Keratinocyte (primary cell): Measurements from ENCODE around the gene DMKN. TPM values are rescaled to one million over a fixed set of nuclear protein-coding genes. Genes with fewer than 3 reads are reported as not detected.
"Not testable (repeated sequence)": the region's sequence is repeated elsewhere in the genome, so short reads cannot be mapped to it uniquely, and the experiment has no call there.

Source experiments
- DNase-seq: peaks from one replicate; pipeline ENCODE4 v3.0.0-alpha.2; 2011; ENCODE audit warnings: low read depth, missing footprints, low spot score
- FAIRE-seq: peaks from 2 replicates; lab custom pipeline; 2011; peaks lifted over from hg19 to GRCh38; lab: Jason Lieb, UNC
- H2AFZ ChIP-seq: 2 replicates; pipeline ENCODE4 v1.6.0; 2012; ENCODE audit warnings: low read length, control low read depth, inconsistent platforms; ENCODE audit not compliant: control insufficient read depth
- H3K27ac ChIP-seq: 2 replicates; pipeline ENCODE4 v1.5.1; 2011; ENCODE audit warnings: low read length; ENCODE audit not compliant: control insufficient read depth, insufficient read depth
- H3K27me3 ChIP-seq: 3 replicates; pipeline ENCODE4 v1.6.0; 2011; ENCODE audit warnings: low read length; ENCODE audit not compliant: control insufficient read depth, insufficient read depth; ENCODE audit errors: extremely low read depth
- H3K36me3 ChIP-seq, 2 experiments: 2 replicates in 1 of 2; 3 replicates in 1 of 2; pipeline ENCODE4 v1.5.1; 2011; ENCODE audit warnings: low read length in 2 of 2, mild to moderate bottlenecking in 1 of 2; ENCODE audit not compliant: control insufficient read depth in 2 of 2, insufficient read depth in 2 of 2; ENCODE audit errors: extremely low read depth in 1 of 2
- H3K4me1 ChIP-seq: 3 replicates; pipeline ENCODE4 v1.5.1; 2011; ENCODE audit warnings: low read length; ENCODE audit not compliant: control insufficient read depth, insufficient read depth; ENCODE audit errors: extremely low read depth
- H3K4me2 ChIP-seq: 3 replicates; pipeline ENCODE4 v1.6.0; 2011; ENCODE audit warnings: low read depth, low read length; ENCODE audit not compliant: control insufficient read depth, insufficient read depth; ENCODE audit errors: extremely low read depth
- H3K4me3 ChIP-seq, 3 experiments: fragments of 200-600 bp in 1 of 3; sonication (generic) in 1 of 3; 2 replicates in 2 of 3; 3 replicates in 1 of 3; pipeline ENCODE4 v1.5.1; 2011 to 2016; ENCODE audit warnings: low read length in 3 of 3, mild to moderate bottlenecking in 3 of 3, control low read depth in 2 of 3, inconsistent platforms in 1 of 3, low read depth in 1 of 3, mixed read lengths in 1 of 3, mixed run types in 1 of 3, moderate library complexity in 1 of 3; ENCODE audit not compliant: control insufficient read depth in 2 of 3, insufficient read depth in 2 of 3; ENCODE audit errors: extremely low read depth in 1 of 3
- H3K79me2 ChIP-seq: 2 replicates; pipeline ENCODE4 v1.6.0; 2012; ENCODE audit warnings: low read length; ENCODE audit not compliant: control insufficient read depth, insufficient read depth
- H3K9ac ChIP-seq: 3 replicates; pipeline ENCODE4 v1.6.0; 2011; ENCODE audit warnings: low read length; ENCODE audit not compliant: control insufficient read depth, insufficient read depth; ENCODE audit errors: extremely low read depth
- H3K9me1 ChIP-seq: 3 replicates; pipeline ENCODE4 v1.6.0; 2011; ENCODE audit warnings: low read length; ENCODE audit not compliant: control insufficient read depth, insufficient read depth; ENCODE audit errors: extremely low read depth
- H3K9me3 ChIP-seq: 2 replicates; pipeline ENCODE4 v1.5.1; 2012; ENCODE audit warnings: low read depth, low read length; ENCODE audit not compliant: control insufficient read depth
- H4K20me1 ChIP-seq: 3 replicates; pipeline ENCODE4 v1.6.0; 2011; ENCODE audit warnings: low read length; ENCODE audit not compliant: control insufficient read depth, insufficient read depth; ENCODE audit errors: extremely low read depth
- CTCF ChIP-seq, 3 experiments: IDR thresholded peaks in 1 of 3; conservative IDR thresholded peaks in 1 of 3; optimal IDR thresholded peaks in 1 of 3; 2 replicates in 2 of 3; 3 replicates in 1 of 3; pipeline versions ENCODE3 to v1.5.1; 2011; ENCODE audit warnings: low read length in 3 of 3, mild to moderate bottlenecking in 3 of 3, moderate library complexity in 2 of 3, control low read depth in 1 of 3, inconsistent platforms in 1 of 3; ENCODE audit not compliant: insufficient read depth in 2 of 3; ENCODE audit errors: extremely low read depth in 1 of 3
- EZH2 ChIP-seq: IDR thresholded peaks from one replicate; pipeline ENCODE4 v1.6.1; 2012; ENCODE audit warnings: inconsistent platforms, mild to moderate bottlenecking, low read length, moderate library complexity
- dilution Hi-C: fragments of 300-500 bp; cut with MboI; formaldehyde crosslinking; loops from one replicate; pipeline ENCODE4 v1.7.0; 2020; ENCODE audit warnings: low sequenced_read_pairs; ENCODE audit not compliant: extremely low pct_ligation_motif_present
- polyA plus RNA-seq, 5 experiments: library from polyadenylated mRNA; depleted of rRNA in 3 of 5; stranded (reverse) in 3 of 5; stranded (forward) in 1 of 5; unstranded in 1 of 5; fragments of >200 nt; gene quantifications; 1 replicate in 1 of 5; 2 replicates in 3 of 5; 3 replicates in 1 of 5; pipeline versions ENCODE4 v1.2.1 to v1.2.3, GENCODE V29; 2011 to 2012; ENCODE audit warnings: missing spikeins in 2 of 5, low read depth in 1 of 5, low replicate concordance in 1 of 5

The DMKN gene
- polyA plus RNA-seq, 1 donor (not counting 4 experiments of a cell fraction or from before 2014, with no cell fraction given): 235 TPM

- Histone ChIP-seq H2AFZ (no peak overlapping the region), H3K9me3 (no peaks in the 10 kb centered on the region), H3K27ac (no peak overlapping the region), H3K9ac (no peak overlapping the region), H3K4me2 (no peak overlapping the region), H3K4me1 (no peaks in the 10 kb centered on the region), H3K27me3 (no peaks in the 10 kb centered on the region), H3K36me3 (no peaks in the 10 kb centered on the region), H3K79me2 (no peaks in the 10 kb centered on the region), H4K20me1 (no peaks in the 10 kb centered on the region), H3K9me1 (no peaks in the 10 kb centered on the region), H3K4me3 (no peak overlapping the region)
- DNase-seq: no peak
- dilution Hi-C loops: no loop called here
- no peak for TF ChIP-seq EZH2
- TF ChIP-seq CTCF (optimal IDR thresholded peaks at IDR 0.05 in 1 of 3, IDR thresholded peaks at IDR 0.05 in 1 of 3, conservative IDR thresholded peaks at IDR 0.05 in 1 of 3; ENCODE audit: extremely low read depth in 1 of 3, insufficient read depth in 2 of 3, low read length in 3 of 3): no peak
- FAIRE-seq: no peak
These were observed 39.3 kb downstream of the DMKN start for GRCh38 chr19:35474104-35474503.

GRCh38 chr19:35471946-35472345 lies 41.5 kb downstream of the DMKN start:
- Histone ChIP-seq H3K9ac (no peak overlapping the region), H3K4me3 (no peak overlapping the region), H3K4me1 (no peaks in the 10 kb centered on the region), H3K27ac (no peak overlapping the region), H3K9me3 (no peaks in the 10 kb centered on the region), H3K79me2 (no peaks in the 10 kb centered on the region), H2AFZ (no peak overlapping the region), H3K27me3 (no peaks in the 10 kb centered on the region), H3K36me3 (no peaks in the 10 kb centered on the region), H3K4me2 (no peak overlapping the region), H3K9me1 (no peaks in the 10 kb centered on the region), H4K20me1 (no peaks in the 10 kb centered on the region)
- DNase-seq (no peak), FAIRE-seq (no peak)
- dilution Hi-C loops: no loop called here
- TF ChIP-seq EZH2: no peak
- TF ChIP-seq CTCF (optimal IDR thresholded peaks at IDR 0.05 in 1 of 3, IDR thresholded peaks at IDR 0.05 in 1 of 3, conservative IDR thresholded peaks at IDR 0.05 in 1 of 3; ENCODE audit: extremely low read depth in 1 of 3, insufficient read depth in 2 of 3, low read length in 3 of 3): no peak

- H3K9ac ChIP-seq, H3K9me3 ChIP-seq, H3K4me3 ChIP-seq, H3K79me2 ChIP-seq, H3K4me2 ChIP-seq, H4K20me1 ChIP-seq, H2AFZ ChIP-seq, FAIRE-seq, H3K4me1 ChIP-seq, H3K9me1 ChIP-seq, dilution Hi-C loops, H3K27me3 ChIP-seq, DNase-seq, H3K27ac ChIP-seq, H3K36me3 ChIP-seq: not testable (repeated sequence)
These were observed 42.4 kb downstream of the DMKN start for GRCh38 chr19:35471075-35471474.
